GM18505 (cell line): ENCODE data around the gene TSNAX.

Experiments used
- ATAC-seq: cut with Tn5 transposase; IDR thresholded peaks from one replicate; pipeline ENCODE4 v1.9.1; 2021; ENCODE audit not compliant: unreplicated experiment
- POLR2A ChIP-seq: IDR thresholded peaks from 4 replicates; pipeline ENCODE4 v1.6.1; 2011; ENCODE audit warnings: borderline replicate concordance; ENCODE audit not compliant: insufficient read depth, insufficient read length; ENCODE audit errors: extremely low read depth

The TSNAX gene

GRCh38 chr1:231536099-231536498, 7.6 kb downstream of the TSNAX start:
- no peak for ATAC-seq
- no peak for TF ChIP-seq POLR2A

- no peak for ATAC-seq
- TF ChIP-seq POLR2A, result no peak
Measured at GRCh38 chr1:231540847-231541246, 12.4 kb downstream of the TSNAX start.

- ATAC-seq, result no peak
- TF ChIP-seq POLR2A, result no peak
Measured at GRCh38 chr1:231541842-231542241, 13.4 kb downstream of the TSNAX start.

- TF ChIP-seq POLR2A, result no peak
- ATAC-seq, result no peak
Measured at GRCh38 chr1:231544943-231545592, 16.6 kb downstream of the TSNAX start.

- no peak for ATAC-seq
- TF ChIP-seq POLR2A, result no peak
Measured at GRCh38 chr1:231546693-231547092, 18.2 kb downstream of the TSNAX start.

GRCh38 chr1:231549733-231550447, 21.4 kb downstream of the TSNAX start:
- TF ChIP-seq POLR2A, result no peak
- ATAC-seq, result no peak

- no peak for ATAC-seq
- no peak for TF ChIP-seq POLR2A
Measured at GRCh38 chr1:231550448-231550781, 21.9 kb downstream of the TSNAX start.

- TF ChIP-seq POLR2A, result no peak
- no peak for ATAC-seq
Measured at GRCh38 chr1:231553320-231553719, 24.9 kb downstream of the TSNAX start.

GRCh38 chr1:231554969-231555368, 26.5 kb downstream of the TSNAX start:
- TF ChIP-seq POLR2A, result no peak
- no peak for ATAC-seq

- TF ChIP-seq POLR2A, result no peak
- ATAC-seq, result no peak
Measured at GRCh38 chr1:231557411-231557810, 28.9 kb downstream of the TSNAX start.

- no peak for ATAC-seq
- no peak for TF ChIP-seq POLR2A
Measured at GRCh38 chr1:231557898-231558707, 29.6 kb downstream of the TSNAX start.

GRCh38 chr1:231558708-231559185, 30.3 kb downstream of the TSNAX start:
- TF ChIP-seq POLR2A, result no peak
- no peak for ATAC-seq

GRCh38 chr1:231561647-231562383, 33.3 kb downstream of the TSNAX start:
- no peak for ATAC-seq
- no peak for TF ChIP-seq POLR2A
